ENCODE measurements around the gene FBXL16.

Gene FBXL16

DNA sequence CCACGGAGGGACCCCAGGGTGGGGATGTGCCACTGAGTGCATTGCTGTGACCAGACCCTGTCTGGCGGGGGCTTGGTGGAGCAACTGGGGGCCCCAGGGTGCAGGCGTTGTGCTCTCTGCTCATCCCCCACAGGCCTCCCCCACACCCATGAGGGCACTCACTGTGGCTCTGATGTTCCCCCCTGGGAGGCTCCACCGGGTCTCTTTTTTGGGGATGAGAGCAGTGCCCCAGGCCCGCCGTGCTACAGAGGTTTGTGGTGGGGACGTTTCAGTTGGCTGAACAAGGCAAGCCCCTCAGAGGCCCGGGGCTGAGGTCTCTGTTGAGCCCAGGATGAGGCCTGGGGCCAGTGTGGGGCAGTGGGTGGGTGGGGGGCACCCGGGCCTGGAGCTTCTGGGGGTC lies 18.1 kb upstream of the FBXL16 start:
- DNase-seq (ENCODE audit: low read depth in 2 of 2): no peak

DNA sequence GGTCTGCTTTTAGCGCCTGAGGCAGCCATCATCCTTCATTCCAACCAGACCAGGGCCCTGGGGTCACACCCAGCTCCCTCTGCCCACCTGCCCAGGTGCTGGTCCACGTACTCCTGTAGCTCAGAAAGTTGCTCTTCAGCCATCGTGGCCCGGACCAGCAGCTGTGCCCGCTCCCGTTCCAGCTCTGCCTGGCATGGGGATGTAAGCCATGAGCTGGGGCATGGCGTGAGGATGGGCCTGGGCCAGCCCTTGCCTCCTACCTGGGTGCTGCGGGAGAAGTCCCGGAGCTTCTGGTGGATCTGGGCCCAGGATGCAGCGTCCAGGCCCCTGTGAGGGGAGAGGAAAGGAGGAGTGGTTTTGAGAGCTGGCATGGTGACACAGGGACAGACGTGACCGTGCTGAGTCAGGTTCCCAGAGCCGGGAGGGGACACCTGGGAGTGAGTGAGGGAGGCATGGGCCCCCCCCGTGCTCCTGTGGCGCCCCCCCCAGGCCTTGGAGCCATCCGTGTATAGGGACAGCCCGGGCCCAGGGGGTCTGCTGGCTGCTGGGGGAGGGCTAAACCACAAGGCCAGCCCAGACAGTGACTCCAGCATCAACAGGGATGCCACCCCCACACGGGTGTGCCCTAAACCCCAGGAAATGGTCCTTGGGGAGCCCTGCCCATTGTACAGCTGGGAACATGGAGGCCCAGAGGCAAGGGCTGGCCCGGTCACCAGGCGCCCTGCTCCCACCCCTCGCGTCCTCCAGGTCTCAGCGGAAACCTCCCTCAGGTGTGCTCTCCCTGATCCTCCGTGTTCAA lies 17.4 kb upstream of the FBXL16 start:
- DNase-seq (ENCODE audit: low read depth in 2 of 2): no peak

DNA sequence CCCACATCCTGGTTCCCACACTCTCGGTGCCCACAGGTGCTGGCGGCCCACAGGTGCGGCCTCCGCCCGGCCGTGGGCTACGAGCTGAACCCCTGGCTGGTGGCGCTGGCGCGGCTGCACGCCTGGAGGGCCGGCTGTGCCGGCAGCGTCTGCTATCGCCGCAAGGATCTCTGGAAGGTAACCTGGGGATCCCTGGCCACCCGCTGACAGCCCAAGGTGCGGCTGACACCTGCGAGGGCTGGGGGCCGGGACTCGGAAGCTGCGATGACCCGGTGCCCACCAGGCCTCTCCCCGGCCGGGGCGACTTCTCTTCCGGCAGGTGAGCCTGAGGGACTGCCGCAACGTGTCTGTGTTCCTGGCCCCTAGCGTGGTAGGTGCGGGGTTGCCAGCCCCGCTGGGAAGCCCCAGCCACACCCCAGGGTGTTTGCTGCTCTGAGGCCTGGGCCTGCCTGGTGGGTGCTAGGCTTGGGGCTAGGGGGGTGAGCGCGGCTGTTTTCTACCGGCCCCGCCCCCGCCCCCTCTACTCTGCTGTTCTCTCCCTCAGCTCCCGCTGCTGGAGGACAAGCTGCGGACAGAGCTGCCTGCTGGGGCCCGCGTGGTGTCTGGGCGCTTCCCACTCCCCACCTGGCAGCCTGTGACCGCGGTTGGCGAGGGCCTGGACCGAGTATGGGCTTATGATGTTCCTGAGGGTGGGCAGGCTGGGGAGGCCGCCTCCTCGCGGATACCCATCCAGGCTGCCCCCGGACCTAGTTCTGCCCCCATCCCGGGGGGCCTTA lies 16.4 kb upstream of the FBXL16 start:
- no peak for DNase-seq (ENCODE audit: low read depth in 2 of 2)

DNA sequence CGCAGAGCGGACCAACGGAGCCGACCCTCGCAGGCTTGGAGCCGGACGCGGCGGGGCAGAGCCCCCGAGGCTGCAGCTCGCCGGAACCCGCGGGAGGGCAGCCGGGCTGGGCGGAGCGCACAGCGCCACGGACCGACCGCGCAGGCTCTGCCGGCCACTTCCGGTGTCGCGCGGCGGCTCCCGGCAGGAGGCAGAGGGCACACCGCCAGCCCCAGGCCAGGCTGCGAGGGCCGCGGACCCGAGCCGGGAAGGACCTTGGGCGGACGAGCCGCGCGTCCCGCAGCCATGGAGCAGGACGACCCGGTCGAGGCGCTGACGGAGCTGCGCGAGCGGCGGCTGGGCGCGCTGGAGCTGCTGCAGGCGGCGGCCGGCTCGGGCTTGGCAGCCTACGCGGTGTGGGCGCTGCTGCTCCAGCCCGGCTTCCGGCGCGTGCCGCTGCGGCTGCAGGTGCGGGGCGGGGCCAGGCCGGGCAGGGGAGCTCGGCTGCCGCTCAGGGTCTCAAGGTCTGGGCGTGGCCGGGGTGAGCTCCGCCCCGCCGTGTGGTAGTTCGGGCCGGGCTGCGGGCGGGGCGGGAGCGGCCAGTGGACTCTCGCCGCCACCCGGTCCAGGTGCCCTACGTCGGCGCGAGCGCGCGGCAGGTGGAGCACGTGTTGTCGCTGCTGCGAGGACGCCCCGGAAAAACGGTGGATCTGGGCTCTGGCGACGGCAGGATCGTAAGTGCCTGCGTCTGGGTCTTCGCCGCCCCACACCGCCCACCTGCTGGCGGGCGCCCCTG lies 15.6 kb upstream of the FBXL16 start, which contains the start of gene ANTKMT:
Gene ANTKMT, plus strand, starts transcription at position 157 of the 775 bp plus-strand sequence. Its CDS starts 129 bp downstream, at position 286.
- peak in 1 of 2 experiments; percentile 20 for DNase-seq (ENCODE audit: low read depth in 2 of 2)

DNA sequence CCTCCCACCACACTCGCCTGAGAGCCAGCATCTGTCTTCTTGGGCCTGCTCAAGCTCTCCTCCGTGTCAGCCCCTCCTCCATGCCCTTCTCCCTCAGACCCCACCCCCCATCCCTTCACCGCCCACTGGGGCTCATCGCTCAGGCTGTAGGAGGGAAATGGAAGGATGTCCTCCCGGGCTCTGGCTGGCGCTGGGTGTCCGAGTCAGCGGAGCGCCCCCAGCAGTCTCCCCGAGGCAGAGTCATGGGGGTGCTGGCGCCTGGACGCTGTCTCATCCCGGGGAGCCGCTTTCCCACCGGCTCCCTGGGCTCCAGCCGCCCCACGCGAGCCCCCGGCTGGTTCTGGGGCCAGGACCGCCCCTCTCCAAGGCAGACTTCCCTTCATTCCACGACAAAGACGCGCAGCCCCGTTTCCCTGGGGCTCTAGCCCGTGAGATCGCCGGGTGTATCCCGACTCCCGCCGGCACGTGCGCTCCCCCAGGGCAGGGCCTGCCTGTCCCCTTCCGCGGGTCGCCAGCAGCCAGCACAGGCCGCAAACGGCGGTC lies 14.9 kb upstream of the FBXL16 start:
- DNase-seq (ENCODE audit: low read depth in 2 of 2): peak in 1 of 2 experiments; percentile 24

DNA sequence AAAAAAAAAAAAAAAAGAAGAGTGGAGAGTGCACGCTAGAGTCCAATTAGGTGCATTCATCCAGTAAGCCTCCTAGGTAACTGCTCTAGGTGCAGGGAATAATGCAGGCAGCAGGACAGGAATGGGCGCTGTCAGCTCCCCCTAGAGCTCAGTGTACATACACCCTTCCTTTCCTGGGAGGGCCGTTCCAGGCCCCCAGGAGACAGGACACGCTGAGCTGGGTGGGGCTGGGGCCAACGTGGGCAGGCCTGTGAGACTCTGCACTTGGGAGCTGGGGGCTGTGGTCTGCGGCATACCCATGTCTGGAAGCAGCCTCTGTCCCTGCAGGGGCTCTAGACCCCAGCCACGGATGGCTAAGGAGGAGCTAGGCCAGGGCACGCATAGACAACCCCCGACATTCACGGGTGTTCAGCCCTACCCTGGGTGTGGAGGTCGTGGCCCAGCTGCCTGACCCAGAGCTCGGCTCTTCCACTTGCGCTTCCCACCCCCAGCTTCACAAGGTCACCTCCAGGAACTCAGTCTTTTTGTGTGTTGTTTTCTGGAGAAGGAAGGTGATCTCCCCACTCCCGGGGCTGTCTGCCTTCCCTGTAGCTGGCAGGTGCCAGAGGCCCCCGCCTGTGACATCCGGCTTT lies 14.3 kb upstream of the FBXL16 start:
- no peak for DNase-seq (ENCODE audit: low read depth in 2 of 2)

DNA sequence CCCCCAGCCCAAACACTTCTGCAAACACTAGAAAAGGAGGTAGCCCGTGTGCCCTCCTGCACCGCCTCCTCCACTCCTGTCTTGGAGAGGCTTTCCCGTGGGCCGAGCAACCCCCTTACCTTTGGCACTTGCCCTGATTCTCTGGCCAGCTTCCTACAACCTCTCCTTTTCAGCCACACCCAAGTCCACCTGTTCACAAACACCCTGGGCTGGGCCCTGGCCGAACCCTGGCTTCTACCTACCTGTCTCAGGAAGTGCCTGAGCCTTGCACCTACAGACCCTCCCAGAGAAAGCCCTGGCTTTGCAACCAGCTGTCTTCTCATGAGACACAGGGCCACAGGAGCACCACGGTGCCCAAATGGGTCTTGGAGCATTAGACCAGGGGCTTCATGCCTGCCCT lies 13.3 kb upstream of the FBXL16 start:
- no peak for DNase-seq (ENCODE audit: low read depth in 2 of 2)

DNA sequence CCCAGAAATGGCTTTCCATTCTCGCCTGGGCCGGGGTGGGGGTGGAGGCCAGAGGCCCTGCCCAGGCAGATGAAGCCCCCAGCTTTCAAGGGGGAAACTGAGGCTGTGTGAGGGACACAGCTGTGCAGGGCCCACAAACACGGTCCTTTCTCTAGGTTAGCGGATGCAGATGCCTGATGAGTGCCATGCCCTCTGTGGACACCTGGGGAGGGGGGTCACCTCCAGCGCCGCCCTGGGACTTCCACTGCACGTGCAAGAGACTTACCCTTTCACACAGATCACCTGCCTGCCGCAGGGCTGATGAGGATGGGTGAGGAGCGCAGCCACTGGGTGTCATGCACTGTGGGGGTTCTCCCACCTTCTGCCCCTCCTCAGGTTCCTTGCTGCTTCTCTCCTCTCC lies 12.8 kb upstream of the FBXL16 start:
- DNase-seq (ENCODE audit: low read depth in 2 of 2): no peak

DNA sequence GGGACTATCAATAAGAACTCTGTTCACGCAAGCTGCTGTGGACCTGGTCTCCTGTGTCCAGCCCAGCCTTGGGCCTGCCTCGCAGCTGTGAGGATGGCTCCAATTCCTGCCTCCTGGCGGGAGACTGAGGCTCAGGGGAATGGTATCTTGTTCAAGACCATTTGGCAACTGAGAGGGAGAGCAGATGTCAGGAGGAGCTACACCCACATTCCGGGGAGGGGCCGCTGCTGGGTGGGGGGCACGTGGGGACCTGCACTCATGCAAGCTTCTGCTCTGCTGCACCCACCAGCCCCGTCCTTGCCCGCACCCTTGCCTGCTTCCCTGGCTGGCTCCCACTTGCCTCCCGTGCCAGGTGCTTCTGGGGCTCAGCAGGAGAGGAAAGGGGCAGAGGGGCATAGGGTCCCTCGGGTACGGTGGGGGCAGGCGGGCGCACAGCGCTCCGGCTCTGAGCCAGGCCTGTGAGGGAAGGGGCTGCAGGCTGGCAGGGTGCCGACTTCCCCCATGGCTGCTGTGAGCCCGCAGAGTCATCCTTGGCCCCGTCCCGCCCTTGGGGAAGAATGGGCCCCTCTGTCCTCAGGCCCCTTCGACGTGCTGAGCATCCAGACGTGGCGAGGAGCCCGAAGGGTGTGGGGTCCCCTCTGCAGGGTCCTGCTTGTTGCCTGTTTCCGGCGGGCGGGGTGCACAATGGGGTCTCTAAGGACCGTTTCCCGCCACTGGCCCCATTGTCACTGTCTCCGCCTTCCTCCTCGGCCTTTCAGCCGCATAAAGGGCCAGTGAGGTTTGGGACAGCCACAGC lies 12.0 kb upstream of the FBXL16 start:
- DNase-seq (ENCODE audit: low read depth in 2 of 2): no peak

DNA sequence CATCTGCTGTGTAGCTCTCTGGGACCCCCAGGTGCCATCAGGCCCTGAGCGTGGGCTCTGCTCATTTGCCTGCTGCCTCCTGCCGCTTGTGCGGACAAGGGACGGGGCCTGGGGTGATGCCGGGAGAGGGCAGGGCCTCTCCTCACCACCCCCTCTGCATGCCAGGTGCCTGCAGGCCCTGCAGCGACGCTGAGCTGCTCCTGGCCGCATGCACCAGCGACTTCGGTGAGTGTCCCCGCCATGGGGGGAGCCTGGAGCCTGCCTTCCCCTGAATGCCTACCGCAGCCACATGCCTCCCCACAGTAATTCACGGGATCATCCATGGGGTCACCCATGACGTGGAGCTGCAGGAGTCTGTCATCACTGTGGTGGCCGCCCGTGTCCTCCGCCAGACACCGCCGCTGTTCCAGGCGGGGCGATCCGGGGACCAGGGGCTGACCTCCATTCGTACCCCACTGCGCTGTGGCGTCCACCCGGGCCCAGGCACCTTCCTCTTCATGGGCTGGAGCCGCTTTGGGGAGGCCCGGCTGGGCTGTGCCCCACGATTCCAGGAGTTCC lies 11.2 kb upstream of the FBXL16 start:
- DNase-seq (ENCODE audit: low read depth in 2 of 2): no peak

DNA sequence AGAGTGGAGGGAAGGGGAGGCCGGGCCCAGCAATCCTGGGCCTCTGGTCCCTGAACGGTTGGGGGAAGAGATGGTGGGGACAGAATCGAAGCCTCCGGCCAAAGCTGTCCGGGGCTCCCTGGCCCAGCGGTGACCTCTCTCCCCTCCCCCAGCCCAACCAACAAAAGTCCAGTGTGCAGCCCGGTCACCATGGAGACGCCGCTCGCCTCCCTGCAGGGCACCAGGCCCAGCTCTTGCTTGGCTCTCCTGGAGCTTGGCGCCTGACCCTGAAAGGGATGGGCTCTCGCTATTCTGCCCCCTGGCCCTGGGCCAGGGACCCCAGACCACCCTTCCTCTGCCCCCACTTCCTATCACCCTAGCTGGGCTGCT lies 10.6 kb upstream of the FBXL16 start:
- no peak for DNase-seq (ENCODE audit: low read depth in 2 of 2)

DNA sequence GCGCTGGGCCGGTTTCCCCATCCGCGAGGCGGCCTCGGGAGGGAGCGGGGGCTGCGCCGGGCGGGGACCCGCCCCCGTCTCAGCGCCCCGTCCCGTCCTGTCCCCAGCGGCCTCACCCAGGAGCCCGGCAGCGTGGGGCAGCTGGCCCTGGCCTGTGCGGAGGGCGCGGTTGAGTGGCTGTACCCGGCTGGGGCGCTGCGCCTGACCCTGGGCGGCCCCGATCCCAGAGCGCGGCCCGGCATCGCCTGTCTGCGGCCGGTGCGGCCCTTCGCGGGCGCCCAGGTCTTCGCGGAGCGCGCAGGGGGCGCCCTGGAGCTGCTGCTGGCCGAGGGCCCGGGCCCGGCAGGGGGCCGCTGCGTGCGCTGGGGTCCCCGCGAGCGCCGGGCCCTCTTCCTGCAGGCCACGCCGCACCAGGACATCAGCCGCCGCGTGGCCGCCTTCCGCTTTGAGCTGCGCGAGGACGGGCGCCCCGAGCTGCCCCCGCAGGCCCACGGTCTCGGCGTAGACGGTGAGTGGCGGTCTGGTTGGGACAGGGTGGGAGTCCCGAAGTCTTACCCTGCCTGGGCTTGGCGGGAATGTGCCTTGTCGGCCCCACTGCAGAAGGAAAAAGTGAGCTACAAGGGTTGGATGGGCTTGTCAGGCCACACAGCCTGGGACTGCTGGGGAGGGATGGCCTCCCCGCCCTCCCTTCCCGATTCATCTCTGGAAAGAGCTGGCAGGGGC lies 10.0 kb upstream of the FBXL16 start:
- no peak for DNase-seq (ENCODE audit: low read depth in 2 of 2)

DNA sequence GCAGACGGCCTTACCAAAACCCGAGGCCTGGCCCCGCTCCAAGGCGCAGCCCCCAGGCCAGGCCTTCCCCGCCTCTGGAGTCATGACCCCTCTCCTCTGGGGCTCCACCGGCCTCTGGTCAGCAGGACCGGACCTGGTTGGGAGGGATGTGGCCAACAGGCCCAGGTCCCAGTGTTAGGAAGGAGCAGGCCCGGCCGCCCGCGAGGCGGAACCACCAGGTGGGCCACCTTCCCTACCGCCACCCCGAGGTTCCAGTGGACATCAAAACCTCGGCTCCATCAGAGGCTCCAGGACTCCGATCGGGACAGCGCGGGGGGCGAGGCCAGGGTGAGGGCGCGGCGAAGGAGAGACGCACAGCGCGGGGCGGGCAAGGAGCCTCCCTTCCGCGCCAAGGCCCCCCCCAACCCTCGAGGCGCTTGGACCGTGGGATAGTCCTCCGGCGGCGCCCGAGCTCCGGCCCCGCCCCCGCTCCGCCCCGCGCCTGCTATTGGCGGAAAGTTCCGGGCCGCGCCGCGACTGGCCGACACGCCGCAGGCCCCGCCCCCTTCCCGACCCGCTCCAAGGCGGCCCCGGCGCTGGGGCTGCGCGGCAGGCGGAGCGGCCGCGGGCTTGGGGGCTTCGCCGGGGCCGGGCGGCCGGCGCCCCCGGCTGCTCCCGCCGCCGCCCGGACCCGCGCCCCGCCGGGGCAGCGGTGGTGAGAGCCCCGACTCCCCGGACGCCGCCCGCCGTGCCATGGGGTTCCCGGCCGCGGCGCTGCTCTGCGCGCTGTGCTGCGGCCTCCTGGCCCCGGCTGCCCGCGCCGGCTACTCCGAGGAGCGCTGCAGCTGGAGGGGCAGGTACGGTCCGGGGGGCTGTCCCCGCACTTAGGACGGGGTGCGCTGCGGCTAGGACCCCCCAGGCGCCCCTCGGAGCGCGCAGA lies 9.2 kb upstream of the FBXL16 start, which contains the start of gene METRN:
Gene METRN, plus strand, starts transcription at position 561 of the 919 bp plus-strand sequence. Its CDS starts 172 bp downstream, at position 733.
- DNase-seq (ENCODE audit: low read depth in 2 of 2): peak; percentile 58 to 64

DNA sequence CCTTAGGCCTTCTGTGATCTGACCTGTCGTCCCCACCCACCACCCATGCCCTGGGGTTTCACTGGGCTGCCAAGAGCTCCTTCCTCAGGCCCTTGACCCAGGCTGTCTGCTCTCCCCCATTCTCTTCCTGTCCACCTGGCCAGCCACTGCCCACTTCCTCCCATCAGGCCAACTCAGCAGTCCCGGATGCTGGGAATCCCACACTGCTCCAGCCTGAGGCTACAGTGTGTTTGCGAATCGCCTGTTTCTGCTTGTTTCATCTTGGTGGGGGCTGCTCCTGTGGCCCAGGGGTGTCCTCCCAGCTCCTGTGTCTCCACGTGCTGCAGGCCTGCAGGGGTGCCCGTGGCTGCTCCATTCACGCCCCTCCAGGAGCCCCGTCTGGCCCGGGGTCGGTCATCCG lies 8.5 kb upstream of the FBXL16 start:
- no peak for DNase-seq (ENCODE audit: low read depth in 2 of 2)

DNA sequence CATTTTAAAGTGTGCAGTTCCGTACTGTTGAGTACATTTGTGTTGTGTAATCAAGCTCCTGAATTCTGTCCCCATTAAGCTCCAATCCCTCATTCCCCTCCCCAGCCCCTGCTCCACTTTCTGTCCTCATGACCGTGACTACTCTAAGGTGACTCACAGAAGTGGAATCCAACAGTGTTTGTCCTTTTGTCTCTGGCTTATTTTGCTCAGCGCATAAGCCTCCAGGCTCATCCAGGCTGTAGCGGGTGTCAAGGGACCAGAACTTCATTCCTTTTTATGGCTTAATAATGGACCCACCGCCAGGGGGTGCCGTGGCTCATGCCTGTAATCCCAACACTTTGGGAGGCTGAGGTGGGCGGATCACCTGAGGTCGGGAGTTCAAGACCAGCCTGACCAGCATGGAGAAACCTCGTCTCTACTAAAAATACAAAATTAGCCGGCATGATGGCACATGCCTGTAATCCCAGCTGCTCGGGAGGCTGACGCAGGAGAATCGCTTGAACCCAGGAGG lies 7.2 kb upstream of the FBXL16 start:
- peak; percentile 72 to 78 for DNase-seq (ENCODE audit: low read depth in 2 of 2)

DNA sequence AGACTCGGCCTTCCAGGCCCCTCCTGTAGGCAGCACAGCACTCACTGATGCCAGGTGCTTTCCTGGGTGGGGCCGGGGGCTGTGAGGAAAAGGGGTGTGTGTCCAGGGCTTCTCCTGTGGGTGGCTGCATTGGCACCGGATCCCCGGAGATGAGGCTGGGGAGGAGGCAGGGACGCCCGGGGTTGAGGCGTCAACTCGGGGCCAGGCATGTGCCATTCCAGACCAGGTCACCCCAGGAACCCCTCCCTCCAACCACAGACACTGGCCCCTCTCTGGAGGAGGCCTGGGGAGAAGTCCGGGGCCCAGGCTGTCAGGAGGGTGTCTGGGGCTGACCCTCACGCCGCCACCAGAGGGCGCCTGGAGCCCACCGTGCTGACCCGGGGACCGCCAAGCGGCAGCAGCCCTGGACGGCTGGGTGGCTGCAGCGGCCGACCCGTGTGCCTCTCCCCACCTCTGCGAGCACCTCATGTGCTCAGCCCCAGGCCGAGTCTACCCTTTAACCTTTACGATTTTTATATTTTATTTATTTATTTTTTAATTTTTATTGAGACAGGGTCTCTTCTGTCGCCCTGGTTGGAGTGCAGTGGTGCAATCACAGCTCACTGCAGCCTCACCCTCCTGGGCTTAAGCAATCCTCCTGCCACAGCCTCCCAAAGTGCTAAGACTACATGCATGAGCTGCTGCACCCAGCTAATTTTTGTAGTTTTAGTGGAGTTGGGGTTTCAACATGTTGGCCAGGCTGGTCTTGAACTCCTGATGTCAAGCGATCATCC lies 6.1 kb upstream of the FBXL16 start:
- no peak for DNase-seq (ENCODE audit: low read depth in 2 of 2)

DNA sequence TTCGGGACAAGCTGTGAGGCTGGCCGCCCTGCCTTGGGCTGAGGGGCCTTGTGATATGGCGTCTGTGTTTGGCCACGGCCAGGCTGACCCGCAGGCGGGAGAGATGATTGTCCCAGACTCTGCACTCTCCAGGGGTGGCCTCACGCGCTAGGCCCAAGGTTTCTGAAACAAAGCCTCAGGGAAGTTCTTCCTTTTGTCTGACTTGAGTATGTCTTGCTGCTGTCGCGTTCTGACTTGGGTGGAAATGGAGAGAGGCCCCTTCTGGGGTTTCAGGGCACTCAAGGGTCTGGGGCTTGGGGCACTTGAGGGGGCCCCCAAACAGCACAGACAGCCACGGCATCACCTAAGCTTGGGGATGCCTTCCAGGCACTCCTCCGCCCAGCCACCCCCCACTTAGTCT lies 5.5 kb upstream of the FBXL16 start:
- no peak for DNase-seq (ENCODE audit: low read depth in 2 of 2)

Data from fibroblast of skin of left quadriceps (primary cell).